Measurements from ENCODE around the gene FITM2. TPM values are rescaled to one million over a fixed set of nuclear protein-coding genes. Genes with fewer than 3 reads are reported as not detected.
A peak's percentile ranks its signal among the peaks of the same experiment; 100 is the strongest.

Gene FITM2
- total RNA-seq, 4 donors from 2014 or later, result 8.3 to 14.2 (median 12.6) TPM

DNA sequence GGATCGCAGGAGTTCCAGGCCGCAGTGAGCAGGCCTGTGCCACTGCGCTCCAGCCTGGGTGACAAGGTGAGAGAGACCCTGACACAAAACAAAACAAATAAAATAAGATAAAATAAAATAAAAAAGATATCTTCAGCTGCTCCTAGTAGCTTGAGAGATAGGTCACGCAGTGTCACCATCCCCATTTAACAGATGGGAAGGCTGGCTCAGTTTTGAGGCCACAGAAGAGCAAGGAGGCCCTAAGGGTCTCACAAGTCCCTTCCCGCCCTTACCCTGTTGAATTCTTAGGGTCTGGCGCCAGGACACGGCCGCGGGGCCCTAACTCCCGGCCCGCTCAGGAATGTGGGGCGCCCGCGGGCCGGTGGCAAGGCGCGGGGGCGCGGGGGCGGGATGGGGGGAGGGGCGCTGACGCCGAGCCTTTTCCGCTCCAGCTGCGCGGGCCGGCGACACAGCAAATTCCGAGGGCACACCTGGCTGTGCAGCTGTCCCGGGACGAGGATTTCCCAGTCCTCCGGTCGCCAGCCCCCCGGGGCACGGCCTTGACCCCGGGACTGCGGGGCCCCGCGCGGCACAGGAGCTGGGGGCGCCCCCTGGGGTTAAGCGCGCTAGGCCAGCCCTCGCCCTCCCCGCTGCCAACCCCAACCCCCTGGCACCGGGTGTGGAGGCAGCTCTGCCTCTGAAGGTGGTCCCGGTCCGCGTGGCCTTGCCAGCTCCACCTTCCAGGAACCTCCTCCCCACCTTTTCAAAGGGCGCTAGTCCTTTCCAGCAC, 15.6 kb upstream of the FITM2 start:
- intact Hi-C loops (cut with DNase I), result no loop called here
- DNase-seq, result peak in 1 of 2 donors; percentile 13
- WGBS, 2 donors, result 19 to 43% methylated on average over 12 to 33 of the region's 50 CpGs
- H3K9me3 ChIP-seq, result no peaks in the 10 kb centered on the region
- H3K27me3 ChIP-seq, result no peaks in the 10 kb centered on the region
- no peaks in the 10 kb centered on the region for H3K36me3 ChIP-seq
- peaks cover 4 to 7% of the 10 kb centered on the region in 2 donors for H3K4me1 ChIP-seq
- no peak overlapping the region for H3K4me3 ChIP-seq (replicated peaks in 1 of 3)
- TF ChIP-seq, protein P1, sequence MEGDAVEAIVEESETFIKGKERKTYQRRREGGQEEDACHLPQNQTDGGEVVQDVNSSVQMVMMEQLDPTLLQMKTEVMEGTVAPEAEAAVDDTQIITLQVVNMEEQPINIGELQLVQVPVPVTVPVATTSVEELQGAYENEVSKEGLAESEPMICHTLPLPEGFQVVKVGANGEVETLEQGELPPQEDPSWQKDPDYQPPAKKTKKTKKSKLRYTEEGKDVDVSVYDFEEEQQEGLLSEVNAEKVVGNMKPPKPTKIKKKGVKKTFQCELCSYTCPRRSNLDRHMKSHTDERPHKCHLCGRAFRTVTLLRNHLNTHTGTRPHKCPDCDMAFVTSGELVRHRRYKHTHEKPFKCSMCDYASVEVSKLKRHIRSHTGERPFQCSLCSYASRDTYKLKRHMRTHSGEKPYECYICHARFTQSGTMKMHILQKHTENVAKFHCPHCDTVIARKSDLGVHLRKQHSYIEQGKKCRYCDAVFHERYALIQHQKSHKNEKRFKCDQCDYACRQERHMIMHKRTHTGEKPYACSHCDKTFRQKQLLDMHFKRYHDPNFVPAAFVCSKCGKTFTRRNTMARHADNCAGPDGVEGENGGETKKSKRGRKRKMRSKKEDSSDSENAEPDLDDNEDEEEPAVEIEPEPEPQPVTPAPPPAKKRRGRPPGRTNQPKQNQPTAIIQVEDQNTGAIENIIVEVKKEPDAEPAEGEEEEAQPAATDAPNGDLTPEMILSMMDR (IDR thresholded peaks at IDR 0.05), result no peak
- no peak for TF ChIP-seq POLR2A (IDR thresholded peaks at IDR 0.05)
- H3K27ac ChIP-seq, result no peak overlapping the region

DNA sequence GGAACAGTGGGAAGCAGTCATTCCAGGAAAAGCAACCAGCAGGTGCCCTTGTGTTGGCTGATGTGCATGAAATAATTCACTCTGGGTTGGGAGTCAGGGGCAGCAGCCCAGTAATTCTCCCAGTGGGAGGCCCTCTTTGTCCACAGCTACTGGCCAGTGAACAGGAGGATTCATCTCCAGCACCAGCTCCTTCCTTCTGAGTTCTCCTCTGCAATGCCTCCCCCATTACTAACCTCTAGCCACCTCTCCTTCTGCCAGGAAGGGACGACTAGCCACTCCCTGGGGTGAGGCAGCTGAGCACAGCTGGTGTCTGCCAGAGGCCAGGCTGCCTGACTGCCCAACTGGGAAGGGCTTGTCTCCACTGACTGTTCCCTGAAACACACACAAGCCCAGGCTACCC, 13.3 kb upstream of the FITM2 start:
- H3K27me3 ChIP-seq, result no peaks in the 10 kb centered on the region
- WGBS, 2 donors, result 13 to 40% methylated on average over 1 of the region's 1 CpG

DNA sequence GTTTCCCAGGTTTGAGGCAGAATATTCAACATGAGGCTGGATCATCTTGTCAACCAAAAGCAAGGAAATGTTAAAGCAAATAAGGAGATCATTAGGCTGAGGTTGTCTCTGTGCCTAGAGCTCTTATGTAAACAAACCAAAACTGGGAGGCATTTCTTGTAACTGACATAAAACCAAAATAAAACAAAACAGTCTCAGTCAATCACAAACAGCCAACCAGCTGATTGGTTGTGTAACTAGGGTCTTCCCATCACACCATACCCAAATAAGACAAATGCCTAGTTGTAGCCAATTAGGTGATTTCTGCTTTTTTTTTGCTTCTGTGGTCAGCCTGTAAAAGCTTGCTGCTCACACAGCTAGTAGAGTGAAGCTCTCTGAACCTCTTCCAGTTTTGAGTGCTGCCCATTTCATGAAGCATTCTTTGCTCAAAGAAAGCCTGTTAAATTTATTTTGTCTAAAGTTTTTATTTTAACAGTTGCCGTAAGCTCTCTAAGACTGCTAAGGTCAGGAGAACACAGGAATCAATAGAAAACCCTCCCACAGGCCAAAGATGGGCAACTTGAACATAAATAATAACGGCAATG, 8.9 kb upstream of the FITM2 start:
- DNase-seq, result no peak
- TF ChIP-seq, protein P1 (IDR thresholded peaks at IDR 0.05), result no peak
- no peak for TF ChIP-seq POLR2A (IDR thresholded peaks at IDR 0.05)
- intact Hi-C loops (cut with DNase I), result loop anchor here (10.0 kb wide), 1 partner anchor 205 kb away; no protein-coding TSS in a partner anchor
- H3K27me3 ChIP-seq, result no peaks in the 10 kb centered on the region
- H3K4me1 ChIP-seq, result no peaks in the 10 kb centered on the region
- H3K9me3 ChIP-seq, result no peaks in the 10 kb centered on the region
- H3K4me3 ChIP-seq (replicated peaks in 1 of 3), result no peak overlapping the region
- WGBS, 2 donors, result 87 to 89% methylated on average over 2 of the region's 2 CpGs
- no peak overlapping the region for H3K27ac ChIP-seq
- no peaks in the 10 kb centered on the region for H3K36me3 ChIP-seq

More for the DNA sequence above, 13.3 kb upstream of the FITM2 start:
- H3K27ac ChIP-seq, result no peak overlapping the region
- intact Hi-C loops (cut with DNase I), result no loop called here
- no peaks in the 10 kb centered on the region for H3K36me3 ChIP-seq
- no peak for DNase-seq
- H3K9me3 ChIP-seq, result no peaks in the 10 kb centered on the region
- peaks cover 4 to 7% of the 10 kb centered on the region in 2 donors for H3K4me1 ChIP-seq
- no peak for TF ChIP-seq POLR2A (IDR thresholded peaks at IDR 0.05)
- TF ChIP-seq, protein P1 (IDR thresholded peaks at IDR 0.05), result no peak
- H3K4me3 ChIP-seq (replicated peaks in 1 of 3), result no peak overlapping the region

DNA sequence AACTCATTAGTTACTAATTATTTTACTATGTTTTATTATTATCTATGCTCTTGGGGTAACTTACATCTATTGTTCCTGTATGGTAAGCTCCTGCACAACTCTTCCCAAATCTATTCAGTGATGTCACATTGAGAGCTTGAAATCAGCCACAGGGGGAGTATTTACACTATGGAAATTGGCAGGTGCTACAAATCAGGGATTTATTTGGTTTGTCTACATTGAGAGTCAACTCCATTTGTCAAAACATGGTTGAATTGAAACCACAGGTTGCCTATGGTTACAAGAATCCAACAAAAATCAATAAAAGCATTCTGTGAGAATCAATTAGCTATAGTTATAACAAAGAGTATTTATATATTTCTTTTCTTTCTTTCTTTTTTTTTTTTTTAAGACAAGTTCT, 3.9 kb upstream of the FITM2 start:
- no peaks in the 10 kb centered on the region for H3K9me3 ChIP-seq
- H3K4me3 ChIP-seq (replicated peaks in 1 of 3), result no peak overlapping the region
- DNase-seq, result no peak
- H3K27me3 ChIP-seq, result no peaks in the 10 kb centered on the region
- peaks cover 6 to 7% of the 10 kb centered on the region in 2 donors for H3K4me1 ChIP-seq
- H3K36me3 ChIP-seq, result no peaks in the 10 kb centered on the region
- H3K27ac ChIP-seq, result no peak overlapping the region
- no peak for TF ChIP-seq POLR2A (IDR thresholded peaks at IDR 0.05)
- TF ChIP-seq, protein P1 (IDR thresholded peaks at IDR 0.05), result no peak
- intact Hi-C loops (cut with DNase I), result loop anchor here (10.0 kb wide), 1 partner anchor 200 kb away; no protein-coding TSS in a partner anchor

All from thyroid gland (tissue), 4 donors.